GM12874 (cell line): ENCODE measurements around the gene CLEC4G.

Source experiments
- CTCF ChIP-seq: IDR thresholded peaks from 2 replicates; pipeline ENCODE4 v1.5.1; 2011; ENCODE audit warnings: low read depth, mild to moderate bottlenecking, control low read depth, low read length, moderate library complexity; ENCODE audit not compliant: insufficient read depth

CLEC4G gene

GRCh38 chr19:7716762-7717161, 15.1 kb downstream of the CLEC4G start:
- TF ChIP-seq CTCF: no peak

- TF ChIP-seq CTCF: no peak
Observed at GRCh38 chr19:7715671-7716070, 16.2 kb downstream of the CLEC4G start.

GRCh38 chr19:7710616-7711015, 21.3 kb downstream of the CLEC4G start:
- TF ChIP-seq CTCF: no peak

- TF ChIP-seq CTCF: no peak
Observed at GRCh38 chr19:7709932-7710460, 21.9 kb downstream of the CLEC4G start.

GRCh38 chr19:7706955-7707456, 24.9 kb downstream of the CLEC4G start:
- no peak for TF ChIP-seq CTCF

GRCh38 chr19:7706188-7706954, 25.5 kb downstream of the CLEC4G start:
- TF ChIP-seq CTCF: no peak

GRCh38 chr19:7705387-7706187, 26.3 kb downstream of the CLEC4G start:
- no peak for TF ChIP-seq CTCF
